Neuronal stem cell (in vitro differentiated cells): ENCODE results near the gene AQP2.
"Not testable (repeated sequence)": the region's sequence is repeated elsewhere in the genome, so short reads cannot be mapped to it uniquely, and the experiment has no call there.

ENCODE experiments used
- DNase-seq: peaks from one replicate; pipeline ENCODE4 v3.0.0-alpha.2; 2013; ENCODE audit warnings: low spot score
- H2AFZ ChIP-seq: one replicate; pipeline ENCODE4 v1.6.1; 2013; ENCODE audit warnings: mild to moderate bottlenecking, low read length, inconsistent platforms
- H2AK5ac ChIP-seq: 2 replicates; pipeline ENCODE4 v1.6.1; 2013; ENCODE audit warnings: low read depth, mild to moderate bottlenecking, inconsistent platforms, low read length, moderate library complexity, mixed read lengths
- H2BK120ac ChIP-seq: 2 replicates; pipeline ENCODE4 v1.6.1; 2013; ENCODE audit warnings: low read depth, mild to moderate bottlenecking, inconsistent platforms, low read length, moderate library complexity, mixed read lengths
- H2BK12ac ChIP-seq: one replicate; pipeline ENCODE4 v1.6.1; 2013; ENCODE audit warnings: low read length, inconsistent platforms
- H2BK15ac ChIP-seq: 2 replicates; pipeline ENCODE4 v1.6.1; 2013; ENCODE audit warnings: mild to moderate bottlenecking, low read length, inconsistent platforms, mixed read lengths
- H2BK5ac ChIP-seq: one replicate; pipeline ENCODE4 v1.6.1; 2013; ENCODE audit warnings: inconsistent platforms, mild to moderate bottlenecking, low read length, moderate library complexity
- H3K14ac ChIP-seq: one replicate; pipeline ENCODE4 v1.6.1; 2013; ENCODE audit warnings: low read length, inconsistent platforms
- H3K18ac ChIP-seq: 2 replicates; pipeline ENCODE4 v1.6.1; 2013; ENCODE audit warnings: low read length, inconsistent platforms
- H3K23ac ChIP-seq: 2 replicates; pipeline ENCODE4 v1.6.1; 2013; ENCODE audit warnings: low read depth, mild to moderate bottlenecking, mixed read lengths, low read length, inconsistent platforms; ENCODE audit not compliant: poor library complexity
- H3K27ac ChIP-seq: replicated peaks from 3 replicates; pipeline ENCODE4 v1.5.1; 2013; ENCODE audit warnings: low read length, inconsistent platforms
- H3K27me3 ChIP-seq, 3 experiments: 2 replicates each; pipeline ENCODE4 v1.6.1; 2013; ENCODE audit warnings: low read length in 3 of 3, mild to moderate bottlenecking in 2 of 3, inconsistent platforms in 1 of 3, low read depth in 1 of 3, mixed read lengths in 1 of 3, moderate library complexity in 1 of 3; ENCODE audit not compliant: control insufficient read depth in 3 of 3, insufficient read depth in 3 of 3
- H3K36me3 ChIP-seq, 2 donors: replicated peaks in 1 of 2; 2 replicates each; pipeline ENCODE4 v1.6.1; 2013; ENCODE audit warnings: low read length in 2 of 2; ENCODE audit not compliant: control insufficient read depth in 2 of 2, insufficient read depth in 2 of 2
- H3K4ac ChIP-seq: 2 replicates; pipeline ENCODE4 v1.6.1; 2013; ENCODE audit warnings: inconsistent platforms, mild to moderate bottlenecking, low read length, moderate library complexity
- H3K4me1 ChIP-seq, 2 donors: 1 replicate in 1 of 2; 2 replicates in 1 of 2; pipeline ENCODE4 v1.6.1; 2013; ENCODE audit warnings: low read length in 2 of 2, low read depth in 1 of 2; ENCODE audit not compliant: control insufficient read depth in 2 of 2, insufficient read depth in 1 of 2
- H3K4me2 ChIP-seq: one replicate; pipeline ENCODE4 v1.6.1; 2013; ENCODE audit warnings: mild to moderate bottlenecking, low read length, inconsistent platforms; ENCODE audit not compliant: insufficient read depth, poor library complexity, severe bottlenecking
- H3K4me3 ChIP-seq, 2 donors: 2 replicates each; pipeline ENCODE4 v1.5.1; 2013; ENCODE audit warnings: low read length in 2 of 2, mild to moderate bottlenecking in 2 of 2, inconsistent platforms in 1 of 2, moderate library complexity in 1 of 2
- H3K79me1 ChIP-seq: one replicate; pipeline ENCODE4 v1.6.1; 2013; ENCODE audit warnings: low read depth, mild to moderate bottlenecking, inconsistent platforms, low read length, moderate library complexity
- H3K9ac ChIP-seq: one replicate; pipeline ENCODE4 v1.6.1; 2013; ENCODE audit warnings: mild to moderate bottlenecking, low read depth, low read length, inconsistent platforms; ENCODE audit not compliant: poor library complexity
- H3K9me3 ChIP-seq, 2 donors: replicated peaks in 1 of 2; 2 replicates each; pipeline versions ENCODE3 to v1.6.1; 2013; ENCODE audit warnings: low read length in 2 of 2, mild to moderate bottlenecking in 2 of 2, inconsistent platforms in 1 of 2, low read depth in 1 of 2, mixed read lengths in 1 of 2, moderate library complexity in 1 of 2; ENCODE audit not compliant: control insufficient read depth in 2 of 2, insufficient read depth in 1 of 2
- H4K8ac ChIP-seq: one replicate; pipeline ENCODE4 v1.6.1; 2013; ENCODE audit warnings: low read depth, mild to moderate bottlenecking, inconsistent platforms, low read length, moderate library complexity
- H4K91ac ChIP-seq: one replicate; pipeline ENCODE4 v1.6.1; 2013; ENCODE audit warnings: low read length, low read depth, mild to moderate bottlenecking, inconsistent platforms; ENCODE audit not compliant: poor library complexity
- WGBS, 2 donors: extraction: QIAGEN DNeasy Blood & Tissue Kit; methylation state at CpG; one replicate each; pipeline ENCODE4 v1.1.7; 2013; ENCODE audit warnings: missing lambda C conversion rate in 2 of 2, mixed read lengths in 1 of 2; ENCODE audit not compliant: insufficient read length in 2 of 2, insufficient replicate concordance in 1 of 2; ENCODE audit errors: extremely low coverage in 2 of 2; 5-methylcytosine and 5-hydroxymethylcytosine counted together

The AQP2 gene

GRCh38 chr12:49986476-49986875, 35.9 kb downstream of the AQP2 start:
- H2BK12ac ChIP-seq, H3K4me2 ChIP-seq, H2AK5ac ChIP-seq, H3K18ac ChIP-seq, H3K4me1 ChIP-seq, H4K91ac ChIP-seq, H2BK15ac ChIP-seq, H2BK120ac ChIP-seq, H3K27ac ChIP-seq, H3K27me3 ChIP-seq, H3K23ac ChIP-seq, H3K4me3 ChIP-seq, H3K9ac ChIP-seq, H3K79me1 ChIP-seq, H3K14ac ChIP-seq, H2AFZ ChIP-seq, H2BK5ac ChIP-seq, H3K9me3 ChIP-seq, DNase-seq, H4K8ac ChIP-seq, H3K4ac ChIP-seq: not testable (repeated sequence)
- H3K36me3 ChIP-seq, result peaks cover 19 to 65% of the 10 kb centered on the region in 2 donors
- WGBS, 2 donors, result no CpG with 5 or more reads among the region's 3 CpGs

- Histone ChIP-seq H3K36me3 (peaks cover 27 to 78% of the 10 kb centered on the region in 2 donors), H2BK15ac (no peak overlapping the region), H2BK5ac (no peak overlapping the region), H3K27me3 (no peaks in the 10 kb centered on the region), H3K4me1 (peaks cover 0 to 9% of the 10 kb centered on the region in 2 donors), H3K9ac (no peak overlapping the region), H3K4ac (no peak overlapping the region), H3K4me3 (no peak overlapping the region), H4K8ac (no peak overlapping the region), H3K4me2 (no peak overlapping the region), H3K27ac (no peak overlapping the region), H3K79me1 (no peaks in the 10 kb centered on the region), H3K9me3 (no peaks in the 10 kb centered on the region), H2BK120ac (no peak overlapping the region), H2BK12ac (no peak overlapping the region), H3K23ac (no peak overlapping the region), H2AFZ (no peak overlapping the region), H3K18ac (no peak overlapping the region), H4K91ac (no peak overlapping the region), H2AK5ac (no peak overlapping the region), H3K14ac (no peak overlapping the region)
- WGBS, 2 donors, result no CpG with 5 or more reads among the region's 4 CpGs
- DNase-seq, result no peak
Observed at GRCh38 chr12:49987625-49988303, 37.2 kb downstream of the AQP2 start.

- H3K14ac ChIP-seq, H3K79me1 ChIP-seq, H3K4me3 ChIP-seq, H2BK5ac ChIP-seq, H2BK120ac ChIP-seq, H3K4ac ChIP-seq, DNase-seq, H3K9ac ChIP-seq, H3K4me1 ChIP-seq, H3K27me3 ChIP-seq, H3K4me2 ChIP-seq, H3K23ac ChIP-seq, H2BK12ac ChIP-seq, H2BK15ac ChIP-seq, H2AFZ ChIP-seq, H3K9me3 ChIP-seq, H2AK5ac ChIP-seq, H3K18ac ChIP-seq, H4K8ac ChIP-seq, H3K27ac ChIP-seq, H4K91ac ChIP-seq: not testable (repeated sequence)
- WGBS, 2 donors, result no CpG with 5 or more reads among the region's 2 CpGs
- H3K36me3 ChIP-seq, result peaks cover 39 to 90% of the 10 kb centered on the region in 2 donors
Observed at GRCh38 chr12:49989400-49989799, 38.9 kb downstream of the AQP2 start.

GRCh38 chr12:49990273-49990672, 39.7 kb downstream of the AQP2 start:
- Histone ChIP-seq H3K23ac (no peak overlapping the region), H4K91ac (no peak overlapping the region), H3K36me3 (peaks cover 37 to 96% of the 10 kb centered on the region in 2 donors), H4K8ac (no peak overlapping the region), H3K9ac (no peak overlapping the region), H2AK5ac (no peak overlapping the region), H2BK120ac (no peak overlapping the region), H3K4ac (no peak overlapping the region), H3K18ac (no peak overlapping the region), H2AFZ (no peak overlapping the region), H3K27ac (no peak overlapping the region), H3K4me2 (no peak overlapping the region), H3K27me3 (no peaks in the 10 kb centered on the region), H2BK15ac (no peak overlapping the region), H3K14ac (no peak overlapping the region), H2BK5ac (no peak overlapping the region), H3K4me3 (no peak overlapping the region), H3K79me1 (no peaks in the 10 kb centered on the region), H3K9me3 (no peaks in the 10 kb centered on the region), H3K4me1 (no peaks in the 10 kb centered on the region), H2BK12ac (no peak overlapping the region)
- DNase-seq, result no peak
- WGBS, 2 donors, result no CpG with 5 or more reads among the region's 4 CpGs
